HEK293 (cell line): ENCODE measurements around the gene PKIB.

Experiments
- CTCF ChIP-seq: fragments of 450-650 bp; formaldehyde crosslinking; IDR thresholded peaks from 2 replicates; pipeline ENCODE4 v1.5.1; 2016; ENCODE audit warnings: missing biosample characterization, missing genetic modification characterization
- REST ChIP-seq: fragments of 450-650 bp; formaldehyde crosslinking; IDR thresholded peaks from 2 replicates; pipeline ENCODE4 v1.5.1; 2016; ENCODE audit warnings: missing biosample characterization, missing genetic modification characterization
- SP2 ChIP-seq: fragments of 450-650 bp; formaldehyde crosslinking; IDR thresholded peaks from 2 replicates; pipeline ENCODE4 v1.5.1; 2016; ENCODE audit warnings: missing biosample characterization, missing genetic modification characterization
- YY1 ChIP-seq: fragments of 450-650 bp; formaldehyde crosslinking; IDR thresholded peaks from 2 replicates; pipeline ENCODE4 v1.5.1; 2018; ENCODE audit warnings: missing biosample characterization, missing genetic modification characterization
- ZFP69B ChIP-seq: fragments of 450-650 bp; formaldehyde crosslinking; IDR thresholded peaks from 2 replicates; pipeline ENCODE4 v1.5.1; 2016; ENCODE audit warnings: missing biosample characterization, missing genetic modification characterization
- ZNF24 ChIP-seq: fragments of 450-650 bp; formaldehyde crosslinking; IDR thresholded peaks from 2 replicates; pipeline ENCODE4 v1.5.1; 2016; ENCODE audit warnings: missing biosample characterization, missing genetic modification characterization
- ZNF654 ChIP-seq: fragments of 450-650 bp; formaldehyde crosslinking; IDR thresholded peaks from 2 replicates; pipeline ENCODE4 v1.5.1; 2016; ENCODE audit warnings: low read depth, missing biosample characterization, missing genetic modification characterization
- ZSCAN18 ChIP-seq: fragments of 450-650 bp; formaldehyde crosslinking; IDR thresholded peaks from 2 replicates; pipeline ENCODE4 v1.5.1; 2016; ENCODE audit warnings: missing biosample characterization, missing genetic modification characterization
- ZSCAN4 ChIP-seq: fragments of 450-650 bp; formaldehyde crosslinking; IDR thresholded peaks from 2 replicates; pipeline ENCODE4 v1.5.1; 2017; ENCODE audit warnings: missing biosample characterization, missing genetic modification characterization

- TF ChIP-seq CTCF (tag by site-specific recombination) (no peak), ZSCAN18 (no peak), REST (no peak), YY1 (tag by site-specific recombination) (no peak), ZFP69B (no peak), ZNF654 (no peak), SP2 (tag by site-specific recombination) (no peak), ZSCAN4 (tag by site-specific recombination) (no peak), ZNF24 (tag by site-specific recombination) (no peak)
These were observed 156.1 kb downstream of the PKIB start for GRCh38 chr6:122766256-122766655.
